Activated T-helper 17 cell treated with anti-CD3 and anti-CD28 coated beads, Interleukin-2, amount 50 U/mL, for 72 hours (primary cell): ENCODE measurements around the gene YPEL4. TPM values are rescaled to one million over a fixed set of nuclear protein-coding genes. Genes with fewer than 3 reads are reported as not detected.

Experiments used
- ATAC-seq: fragments of 150-1000 bp; cut with Tn5 transposase; replicated peaks from 2 replicates; pipeline ENCODE4 v1.10.0; 2021; ENCODE audit warnings: mild to moderate bottlenecking, moderate library complexity
- H3K27ac Mint-ChIP-seq: one replicate; pipeline ENCODE4 v1.8.0; 2022; ENCODE audit warnings: mixed read lengths
- H3K27me3 Mint-ChIP-seq: one replicate; pipeline ENCODE4 v1.8.0; 2022; ENCODE audit warnings: mixed read lengths
- H3K36me3 Mint-ChIP-seq: one replicate; pipeline ENCODE4 v1.8.0; 2022; ENCODE audit warnings: low read depth, mild to moderate bottlenecking, mixed read lengths
- H3K4me1 Mint-ChIP-seq: one replicate; pipeline ENCODE4 v1.8.0; 2022; ENCODE audit warnings: mixed read lengths
- H3K4me3 Mint-ChIP-seq: one replicate; pipeline ENCODE4 v1.8.0; 2022; ENCODE audit warnings: mild to moderate bottlenecking, mixed read lengths
- H3K9me3 Mint-ChIP-seq: one replicate; pipeline ENCODE4 v1.8.0; 2022; ENCODE audit warnings: mixed read lengths
- total RNA-seq, 2 donors: library from RNA; stranded (reverse); gene quantifications; one replicate each; pipeline ENCODE4 v1.2.3, GENCODE V29; 2022

YPEL4 gene
- total RNA-seq, 2 donors from 2014 or later: 1.5 TPM; not detected in 1

DNA sequence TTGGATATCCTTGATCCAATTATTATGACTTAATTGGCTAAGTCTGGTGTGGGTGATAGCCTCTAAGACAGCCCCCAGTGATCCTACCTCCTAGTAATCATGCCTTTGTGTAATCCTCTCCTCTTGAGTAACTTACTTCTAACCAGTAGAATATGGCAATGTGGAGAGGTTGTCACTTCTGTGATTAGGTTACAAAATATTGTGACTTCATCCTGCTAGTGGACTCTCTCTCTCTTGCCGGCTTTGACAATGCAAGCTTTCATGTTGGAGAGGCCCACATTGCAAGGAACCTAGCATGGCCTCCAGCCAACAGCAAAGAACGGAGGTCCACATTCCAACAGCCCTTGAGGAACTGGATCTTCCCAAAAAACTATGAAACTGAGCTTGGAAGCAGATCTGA is 19.5 kb downstream of the YPEL4 start:
- ATAC-seq: no peak
- H3K4me1 Mint-ChIP-seq: no peaks in the 10 kb centered on the region

DNA sequence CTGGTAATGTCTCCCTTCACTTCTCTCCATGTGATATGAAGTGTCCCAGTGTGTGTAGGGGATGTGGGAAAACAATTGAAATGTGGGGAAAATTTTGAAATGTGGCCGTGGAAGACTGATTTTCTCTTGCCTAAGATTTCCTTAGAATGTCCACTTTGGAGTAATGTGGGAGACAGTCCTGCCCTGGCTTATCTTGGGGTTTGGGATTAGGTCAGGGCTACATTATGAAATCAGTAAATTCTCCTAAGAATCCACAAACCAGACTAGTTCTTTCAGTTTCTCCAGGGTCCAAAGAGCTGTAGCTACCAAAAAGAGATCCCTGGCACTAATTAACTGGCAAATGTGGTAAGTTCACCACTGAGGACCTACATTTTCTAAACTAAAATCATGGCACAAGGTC is 22.8 kb downstream of the YPEL4 start:
- Mint-ChIP-seq H3K27ac (no peak overlapping the region), H3K27me3 (peaks cover 14% of the 10 kb centered on the region)
- no peak for ATAC-seq

More for the DNA sequence above, 19.5 kb downstream of the YPEL4 start:
- Mint-ChIP-seq H3K27me3 (peaks cover 21% of the 10 kb centered on the region), H3K4me3 (no peak overlapping the region), H3K36me3 (no peaks in the 10 kb centered on the region), H3K9me3 (no peaks in the 10 kb centered on the region), H3K27ac (no peak overlapping the region)

DNA sequence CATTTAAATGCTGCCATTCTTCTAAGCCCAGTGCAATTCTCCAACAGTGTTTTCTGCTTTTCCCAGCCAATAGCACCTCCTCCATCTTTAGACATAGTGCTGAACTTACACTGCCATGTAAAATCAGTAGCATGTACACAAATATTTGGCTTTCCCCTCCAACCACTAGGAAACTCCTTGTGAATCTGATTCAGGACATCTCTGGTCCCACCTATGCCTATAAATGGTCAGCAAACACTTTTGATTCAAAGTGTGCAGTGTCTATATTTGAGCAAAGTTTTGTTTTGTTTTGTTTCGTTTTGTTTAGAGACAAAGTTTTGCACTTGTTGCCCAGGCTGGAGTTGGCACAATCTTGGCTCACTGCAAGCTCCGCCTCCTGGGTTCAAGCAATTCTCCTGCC is 24.8 kb downstream of the YPEL4 start:
- H3K36me3 Mint-ChIP-seq: no peaks in the 10 kb centered on the region
- peaks cover 6% of the 10 kb centered on the region for H3K27me3 Mint-ChIP-seq
- ATAC-seq: no peak
- H3K27ac Mint-ChIP-seq: no peak overlapping the region
- H3K4me1 Mint-ChIP-seq: no peaks in the 10 kb centered on the region
- no peaks in the 10 kb centered on the region for H3K9me3 Mint-ChIP-seq
- no peak overlapping the region for H3K4me3 Mint-ChIP-seq

More for the DNA sequence above, 22.8 kb downstream of the YPEL4 start:
- no peaks in the 10 kb centered on the region for H3K4me1 Mint-ChIP-seq
- H3K36me3 Mint-ChIP-seq: no peaks in the 10 kb centered on the region
- no peak overlapping the region for H3K4me3 Mint-ChIP-seq
- no peaks in the 10 kb centered on the region for H3K9me3 Mint-ChIP-seq

DNA sequence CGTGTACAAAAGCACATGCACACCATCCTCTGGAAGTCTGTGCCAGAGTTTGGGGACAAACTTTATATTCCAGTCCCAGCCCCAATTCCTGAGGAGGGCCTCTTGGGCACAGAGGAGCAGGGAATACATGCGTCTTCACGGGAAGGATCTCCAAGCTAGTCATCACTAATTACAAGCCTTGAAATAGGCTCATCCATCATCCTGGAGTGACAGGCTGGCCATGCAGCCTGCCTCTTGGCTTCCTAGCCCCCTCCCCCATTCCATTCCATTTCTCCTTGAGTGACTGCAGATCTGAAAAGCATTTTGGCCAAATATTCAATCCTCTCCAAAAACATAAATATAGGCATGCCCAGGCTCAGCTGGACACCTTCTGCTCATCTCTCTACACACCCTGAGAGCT is 27.4 kb downstream of the YPEL4 start:
- H3K36me3 Mint-ChIP-seq: no peaks in the 10 kb centered on the region
- peaks cover 9% of the 10 kb centered on the region for H3K27me3 Mint-ChIP-seq
- H3K27ac Mint-ChIP-seq: no peak overlapping the region
- H3K4me3 Mint-ChIP-seq: no peak overlapping the region
- no peaks in the 10 kb centered on the region for H3K9me3 Mint-ChIP-seq
- no peaks in the 10 kb centered on the region for H3K4me1 Mint-ChIP-seq
- no peak for ATAC-seq

DNA sequence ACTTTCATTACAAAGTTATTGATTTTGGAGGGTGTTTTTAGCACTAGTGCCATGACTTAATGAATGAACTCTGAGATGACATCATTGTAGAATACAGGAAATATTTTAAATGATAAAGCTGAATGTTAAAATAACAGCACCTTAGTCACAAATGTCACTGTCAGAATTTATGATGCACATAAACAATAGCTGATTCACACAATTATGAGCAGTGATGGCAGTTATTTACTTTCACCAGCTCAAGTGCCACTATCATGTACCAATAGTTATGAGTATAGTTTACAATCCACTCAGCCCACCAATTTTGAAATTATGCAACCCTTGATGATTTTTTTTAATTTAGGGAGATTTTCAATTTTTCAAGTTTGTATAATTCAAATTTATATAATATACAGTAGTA is 29.2 kb downstream of the YPEL4 start:
- H3K9me3 Mint-ChIP-seq: no peaks in the 10 kb centered on the region
- H3K4me3 Mint-ChIP-seq: no peak overlapping the region
- no peaks in the 10 kb centered on the region for H3K4me1 Mint-ChIP-seq
- H3K36me3 Mint-ChIP-seq: no peaks in the 10 kb centered on the region
- no peak for ATAC-seq
- H3K27me3 Mint-ChIP-seq: peaks cover 17% of the 10 kb centered on the region
- no peak overlapping the region for H3K27ac Mint-ChIP-seq

DNA sequence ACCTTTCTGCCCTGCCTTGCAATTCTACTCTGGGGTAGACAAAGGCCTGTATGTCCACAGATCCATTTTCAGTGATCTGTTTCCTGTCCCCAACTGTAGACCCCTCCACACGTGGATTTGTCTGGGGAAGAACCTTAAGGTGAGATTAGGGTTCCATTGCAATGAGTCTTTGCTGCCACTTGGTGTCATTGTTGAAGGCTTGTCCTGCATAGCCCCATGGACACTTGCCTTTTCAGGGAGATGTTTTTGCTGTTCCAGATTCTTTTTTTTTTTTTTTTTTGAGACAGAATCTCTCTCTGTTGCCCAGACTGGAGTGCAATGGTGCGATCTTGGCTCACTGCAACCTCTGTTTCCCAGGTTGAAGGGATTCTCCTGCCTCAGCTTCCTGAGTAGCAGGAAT is 30.4 kb downstream of the YPEL4 start:
- H3K27me3 Mint-ChIP-seq: peaks cover 17% of the 10 kb centered on the region
- H3K36me3 Mint-ChIP-seq: no peaks in the 10 kb centered on the region
- no peak for ATAC-seq
- no peak overlapping the region for H3K4me3 Mint-ChIP-seq
- no peaks in the 10 kb centered on the region for H3K4me1 Mint-ChIP-seq
- H3K27ac Mint-ChIP-seq: no peak overlapping the region
- no peaks in the 10 kb centered on the region for H3K9me3 Mint-ChIP-seq

DNA sequence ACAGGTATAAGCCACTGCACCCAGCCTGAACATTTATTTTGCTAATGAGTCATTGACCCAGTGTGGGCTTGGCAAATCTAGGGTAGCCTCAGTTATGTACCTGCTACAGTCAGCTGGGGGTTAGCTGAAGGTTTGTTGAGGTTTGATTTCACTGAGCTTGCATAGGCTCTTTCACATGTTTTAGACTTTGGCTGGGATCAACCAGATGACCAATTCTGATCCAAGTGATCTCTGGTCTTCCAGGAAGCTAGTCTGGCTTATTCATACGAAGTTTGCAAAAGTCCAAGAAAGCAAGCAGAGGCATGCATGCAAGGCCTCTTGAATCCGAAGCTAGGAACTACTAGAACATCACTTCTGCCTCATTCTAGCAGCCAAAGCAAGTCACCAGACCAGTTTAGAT is 31.3 kb downstream of the YPEL4 start:
- H3K27ac Mint-ChIP-seq: no peak overlapping the region
- H3K27me3 Mint-ChIP-seq: peaks cover 17% of the 10 kb centered on the region
- ATAC-seq: no peak
- H3K36me3 Mint-ChIP-seq: no peaks in the 10 kb centered on the region
- H3K9me3 Mint-ChIP-seq: no peaks in the 10 kb centered on the region
- no peak overlapping the region for H3K4me3 Mint-ChIP-seq
- no peaks in the 10 kb centered on the region for H3K4me1 Mint-ChIP-seq

DNA sequence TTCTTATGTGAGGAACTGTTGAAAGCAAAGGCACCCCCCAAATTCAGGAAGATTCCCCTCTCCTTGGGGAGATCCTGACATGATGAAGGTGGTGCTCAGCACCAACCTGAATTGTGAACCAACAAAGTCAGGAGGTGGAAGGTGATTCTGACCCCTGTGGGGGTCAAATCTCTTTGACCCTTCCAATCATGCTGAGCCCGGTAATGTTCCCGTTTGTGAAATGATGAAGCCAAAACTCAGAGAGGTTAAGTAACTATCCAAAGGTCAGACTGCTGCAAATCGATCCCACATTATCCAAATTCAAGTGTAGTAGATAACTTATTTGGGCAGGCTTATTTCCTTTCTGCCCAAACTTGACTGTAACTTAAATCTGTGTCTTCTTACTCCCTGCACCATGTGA is 33.1 kb downstream of the YPEL4 start:
- Mint-ChIP-seq H3K9me3 (no peaks in the 10 kb centered on the region), H3K27me3 (peaks cover 18% of the 10 kb centered on the region), H3K27ac (no peak overlapping the region), H3K4me1 (no peaks in the 10 kb centered on the region), H3K36me3 (no peaks in the 10 kb centered on the region), H3K4me3 (no peak overlapping the region)
- no peak for ATAC-seq

DNA sequence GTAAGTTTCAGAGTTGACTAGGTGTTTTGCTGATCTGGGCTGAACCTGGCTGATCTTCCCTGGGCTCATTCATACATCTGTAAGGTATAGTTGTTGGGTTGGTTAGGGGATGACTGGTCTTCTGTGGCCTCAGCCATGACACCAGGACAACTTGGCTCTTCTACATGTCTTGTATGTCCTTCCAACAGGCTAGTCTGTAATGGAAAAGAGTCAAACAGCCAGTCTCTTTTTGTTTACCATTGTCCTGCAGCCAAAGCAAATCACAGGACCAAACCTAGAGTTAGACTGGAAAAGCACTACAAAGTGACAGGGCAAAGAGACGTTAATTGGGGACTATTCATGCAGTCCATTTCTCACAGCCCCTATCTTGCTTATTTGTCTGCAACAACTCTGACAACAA is 34.4 kb downstream of the YPEL4 start:
- H3K4me1 Mint-ChIP-seq: no peaks in the 10 kb centered on the region
- H3K9me3 Mint-ChIP-seq: no peaks in the 10 kb centered on the region
- peaks cover 22% of the 10 kb centered on the region for H3K27me3 Mint-ChIP-seq
- H3K36me3 Mint-ChIP-seq: no peaks in the 10 kb centered on the region
- H3K4me3 Mint-ChIP-seq: no peak overlapping the region
- H3K27ac Mint-ChIP-seq: no peak overlapping the region
- ATAC-seq: no peak

DNA sequence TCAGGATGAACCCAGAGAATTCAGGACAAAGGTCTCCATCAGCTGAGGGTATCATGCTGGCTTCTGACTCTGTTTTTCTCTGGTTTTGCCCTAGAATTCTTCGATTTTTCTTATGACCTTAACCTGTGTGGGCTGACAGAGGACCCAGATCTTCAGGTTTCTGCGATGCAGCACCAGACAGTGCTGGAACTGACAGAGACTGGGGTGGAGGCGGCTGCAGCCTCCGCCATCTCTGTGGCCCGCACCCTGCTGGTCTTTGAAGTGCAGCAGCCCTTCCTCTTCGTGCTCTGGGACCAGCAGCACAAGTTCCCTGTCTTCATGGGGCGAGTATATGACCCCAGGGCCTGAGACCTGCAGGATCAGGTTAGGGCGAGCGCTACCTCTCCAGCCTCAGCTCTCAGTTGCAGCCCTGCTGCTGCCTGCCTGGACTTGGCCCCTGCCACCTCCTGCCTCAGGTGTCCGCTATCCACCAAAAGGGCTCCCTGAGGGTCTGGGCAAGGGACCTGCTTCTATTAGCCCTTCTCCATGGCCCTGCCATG is 35.4 kb downstream of the YPEL4 start:
- no peak for ATAC-seq
- H3K4me1 Mint-ChIP-seq: no peaks in the 10 kb centered on the region

DNA sequence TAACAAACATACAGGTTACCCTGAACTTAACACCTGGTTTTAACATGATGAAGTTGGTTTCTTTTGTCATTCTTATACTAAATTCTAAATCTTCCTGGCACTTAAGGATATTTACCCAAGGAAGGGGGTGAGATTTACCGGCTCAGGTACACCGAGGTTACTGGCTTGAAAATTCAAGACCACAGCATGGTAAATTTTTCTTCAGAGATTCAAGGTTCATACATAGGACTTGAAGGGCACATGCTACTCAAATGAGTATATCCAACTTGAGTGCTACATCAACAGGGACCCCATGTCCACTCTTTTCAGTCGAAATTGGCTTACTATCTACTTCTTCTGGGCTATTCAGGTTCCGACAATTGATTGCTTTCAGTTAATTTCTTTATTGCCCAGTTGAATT is 39.5 kb downstream of the YPEL4 start:
- no peaks in the 10 kb centered on the region for H3K9me3 Mint-ChIP-seq

More for the DNA sequence above, 35.4 kb downstream of the YPEL4 start:
- Mint-ChIP-seq H3K27ac (no peak overlapping the region), H3K9me3 (no peaks in the 10 kb centered on the region), H3K4me3 (no peak overlapping the region), H3K27me3 (peaks cover 20% of the 10 kb centered on the region), H3K36me3 (no peaks in the 10 kb centered on the region)

DNA sequence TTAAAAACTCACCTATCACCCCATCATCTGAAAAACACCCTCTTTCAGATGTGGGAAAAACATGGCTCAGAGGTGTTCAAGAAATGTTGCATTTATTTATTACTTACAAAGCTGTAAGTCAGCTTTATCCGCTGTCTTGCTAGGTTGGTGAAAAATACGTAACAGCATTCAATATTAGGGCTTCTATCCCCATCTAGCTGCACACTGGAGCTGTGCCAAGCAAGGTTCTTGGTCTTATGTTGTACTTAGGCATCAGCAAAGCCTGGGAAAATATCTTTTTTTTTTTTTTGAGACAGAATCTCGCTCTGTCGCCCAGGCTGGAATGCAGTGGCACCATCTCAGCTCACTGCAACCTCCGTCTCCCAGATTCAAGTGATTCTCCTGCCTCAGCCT is 44.7 kb downstream of the YPEL4 start:
- Mint-ChIP-seq H3K36me3 (no peaks in the 10 kb centered on the region), H3K4me3 (no peak overlapping the region), H3K27me3 (peaks cover 13% of the 10 kb centered on the region), H3K9me3 (no peaks in the 10 kb centered on the region), H3K4me1 (no peaks in the 10 kb centered on the region), H3K27ac (no peak overlapping the region)
- no peak for ATAC-seq

More for the DNA sequence above, 39.5 kb downstream of the YPEL4 start:
- Mint-ChIP-seq H3K4me1 (no peaks in the 10 kb centered on the region), H3K36me3 (no peaks in the 10 kb centered on the region), H3K27ac (no peak overlapping the region), H3K4me3 (no peak overlapping the region), H3K27me3 (peaks cover 18% of the 10 kb centered on the region)
- no peak for ATAC-seq

DNA sequence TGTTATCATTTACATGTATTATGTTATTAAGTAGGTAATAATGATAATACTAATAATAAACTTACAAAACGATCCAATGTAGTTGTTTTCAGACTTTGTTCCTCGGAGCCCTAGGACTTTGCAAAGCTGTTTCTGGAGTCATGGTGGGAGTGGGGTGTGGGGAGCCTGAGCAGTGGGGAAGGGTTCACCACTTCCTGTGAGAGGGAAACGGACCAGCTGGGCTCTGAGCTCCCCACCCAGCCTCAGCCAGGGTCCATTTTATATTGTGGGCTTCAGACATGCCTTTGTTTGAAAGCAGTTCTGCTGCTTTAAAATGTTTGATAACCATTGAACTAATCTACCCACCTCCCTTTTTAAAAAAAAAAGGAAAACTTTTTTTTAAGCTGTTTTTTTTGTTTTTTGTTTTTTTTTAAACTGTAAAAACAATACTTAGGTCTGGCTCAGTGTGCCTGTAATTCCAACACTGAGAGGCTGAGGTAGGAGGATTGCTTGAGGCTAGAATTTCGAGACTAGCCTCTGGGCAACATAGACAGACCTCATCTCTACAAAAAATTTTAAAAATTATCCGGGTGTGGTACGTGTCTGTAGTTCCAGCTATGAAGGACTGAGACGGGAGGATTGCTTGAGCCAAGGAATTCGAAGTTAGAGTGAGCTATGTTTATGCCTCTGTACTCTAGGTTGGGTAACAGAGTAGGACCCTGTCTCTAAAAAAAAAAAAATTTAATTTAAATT is 45.2 kb downstream of the YPEL4 start:
- no peak for ATAC-seq
- Mint-ChIP-seq H3K4me3 (no peak overlapping the region), H3K27ac (no peak overlapping the region), H3K4me1 (no peaks in the 10 kb centered on the region), H3K27me3 (peaks cover 17% of the 10 kb centered on the region), H3K9me3 (no peaks in the 10 kb centered on the region), H3K36me3 (no peaks in the 10 kb centered on the region)

DNA sequence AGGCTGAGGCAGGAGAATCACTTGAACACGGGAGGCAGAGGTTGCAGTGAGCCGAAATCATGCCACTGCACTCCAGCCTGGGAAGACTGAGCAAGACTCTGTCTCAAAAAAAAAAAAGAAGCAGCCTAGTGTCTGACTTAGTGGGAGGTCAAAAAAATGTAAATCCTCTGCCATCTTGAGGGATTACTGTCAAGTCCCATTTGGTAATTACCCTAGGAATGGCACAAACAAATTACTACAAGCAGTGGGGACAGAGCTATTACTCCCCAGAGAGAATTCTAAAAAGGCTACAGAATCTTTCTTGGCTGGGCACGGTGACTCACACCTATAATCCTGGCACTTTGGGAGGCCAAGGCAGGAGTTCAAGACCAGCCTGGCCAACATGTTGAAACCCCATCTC is 48.4 kb downstream of the YPEL4 start:
- H3K36me3 Mint-ChIP-seq: no peaks in the 10 kb centered on the region
- no peak overlapping the region for H3K27ac Mint-ChIP-seq
- H3K4me1 Mint-ChIP-seq: no peaks in the 10 kb centered on the region
- no peak overlapping the region for H3K4me3 Mint-ChIP-seq
- H3K9me3 Mint-ChIP-seq: no peaks in the 10 kb centered on the region
- peaks cover 24% of the 10 kb centered on the region for H3K27me3 Mint-ChIP-seq
- no peak for ATAC-seq

DNA sequence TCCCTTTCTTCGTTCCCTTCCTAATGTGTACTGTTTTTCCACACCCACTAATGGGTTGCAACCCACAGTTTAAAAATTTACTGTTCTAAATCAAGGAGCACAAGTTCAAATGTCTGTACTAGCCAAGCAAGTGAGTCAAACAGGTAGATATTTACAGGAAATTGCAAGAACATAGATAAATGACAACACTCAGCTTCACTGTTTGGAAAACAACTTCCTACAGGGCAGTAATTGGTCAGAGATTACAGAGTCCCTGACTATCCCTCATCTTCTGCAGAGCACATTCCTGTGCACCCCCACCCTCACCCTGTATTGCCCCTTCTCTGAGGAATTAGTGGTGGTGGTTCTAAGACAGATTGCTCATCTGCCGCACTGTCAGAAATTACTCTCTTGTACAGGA is 50.3 kb downstream of the YPEL4 start:
- H3K27me3 Mint-ChIP-seq: peaks cover 31% of the 10 kb centered on the region
- H3K36me3 Mint-ChIP-seq: no peaks in the 10 kb centered on the region
- no peak overlapping the region for H3K27ac Mint-ChIP-seq
- H3K4me3 Mint-ChIP-seq: no peak overlapping the region
- no peaks in the 10 kb centered on the region for H3K4me1 Mint-ChIP-seq
- ATAC-seq: no peak
- H3K9me3 Mint-ChIP-seq: no peaks in the 10 kb centered on the region

DNA sequence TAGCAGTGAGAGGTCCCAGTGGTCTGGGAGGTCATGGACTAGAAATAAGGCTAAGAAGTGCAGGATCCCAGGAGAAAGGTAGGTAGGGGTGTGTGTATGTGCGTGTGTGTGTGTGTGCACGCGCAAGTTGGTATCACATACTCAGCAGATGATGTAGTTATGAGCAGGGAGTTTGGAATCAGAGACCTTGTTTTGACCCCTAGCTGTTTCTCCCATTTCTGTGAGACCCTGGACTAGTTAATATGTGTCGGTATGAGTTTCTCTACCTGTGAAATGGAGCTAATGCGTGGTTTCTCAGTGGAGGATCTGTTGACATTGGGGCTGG is 50.9 kb downstream of the YPEL4 start:
- no peak for ATAC-seq
- Mint-ChIP-seq H3K27me3 (peaks cover 36% of the 10 kb centered on the region), H3K36me3 (no peaks in the 10 kb centered on the region), H3K9me3 (no peaks in the 10 kb centered on the region), H3K4me1 (no peaks in the 10 kb centered on the region), H3K27ac (no peak overlapping the region), H3K4me3 (no peak overlapping the region)
